Colonic mucosa (tissue), 4 donors: ENCODE measurements around the gene AUTS2. TPM values are rescaled to one million over a fixed set of nuclear protein-coding genes. Genes with fewer than 3 reads are reported as not detected.
A peak's percentile ranks its signal among the peaks of the same experiment; 100 is the strongest.
"Not testable (repeated sequence)": the region's sequence is repeated elsewhere in the genome, so short reads cannot be mapped to it uniquely, and the experiment has no call there.

ENCODE experiments used
- DNase-seq: peaks from one replicate; pipeline ENCODE4 v3.0.0-alpha.2; 2020
- H3K27ac ChIP-seq: fragments of 200-600 bp; one replicate; pipeline ENCODE4 v1.8.0; 2021
- H3K27me3 ChIP-seq: fragments of 200-600 bp; one replicate; pipeline ENCODE4 v1.8.0; 2021
- H3K36me3 ChIP-seq: fragments of 200-600 bp; one replicate; pipeline ENCODE4 v1.8.0; 2021
- H3K4me1 ChIP-seq: fragments of 200-600 bp; one replicate; pipeline ENCODE4 v1.8.0; 2021; ENCODE audit warnings: mild to moderate bottlenecking
- H3K4me3 ChIP-seq: fragments of 200-600 bp; one replicate; pipeline ENCODE4 v1.8.0; 2021
- H3K9ac ChIP-seq, 2 donors: one replicate each; pipeline ENCODE4 v1.7.0; 2013; ENCODE audit warnings: control low read depth in 2 of 2, low read depth in 2 of 2, low read length in 2 of 2
- H3K9me3 ChIP-seq: fragments of 200-600 bp; one replicate; pipeline ENCODE4 v1.8.0; 2021
- CTCF ChIP-seq: fragments of 200-600 bp; IDR thresholded peaks from one replicate; pipeline ENCODE4 v1.8.0; 2022; ENCODE audit warnings: antibody characterized with exemption, mild to moderate bottlenecking
- intact Hi-C: fragments of 100-400 bp; cut with DNase I; formaldehyde crosslinking; loops from one replicate; pipeline ENCODE4 v1.14.1; 2022
- total RNA-seq, 2 donors: library from RNA; stranded (reverse); fragmentation: NEBNext Ultra II Directional in 1 of 2; extraction: Animal tissue kit (Norgen Biotek cat#: 25700) in 1 of 2; gene quantifications; one replicate each; pipeline ENCODE4 v1.2.1, GENCODE V29; 2021
- donor health status: healthy.
- donor health status: DM: no; HTN: no; CAD: no.
- donor health status: DM: no; HTN: no; CAD: no.

The AUTS2 gene
- total RNA-seq, 2 donors from 2014 or later = 39.8 to 42.3 TPM

GRCh38 chr7:70590126-70590854 lies 992.0 kb downstream of the AUTS2 start:
- H3K9ac ChIP-seq = no peak overlapping the region
- H3K36me3 ChIP-seq = no peaks in the 10 kb centered on the region
- H3K4me3 ChIP-seq = no peak overlapping the region
- no peaks in the 10 kb centered on the region for H3K27me3 ChIP-seq
- peak overlapping the region; percentile 61 for H3K27ac ChIP-seq
- DNase-seq = peak; percentile 53
- no peaks in the 10 kb centered on the region for H3K9me3 ChIP-seq
- H3K4me1 ChIP-seq = peaks cover 3% of the 10 kb centered on the region
- TF ChIP-seq CTCF = no peak
- intact Hi-C loops = loop anchor here (10.0 kb wide), 1 partner anchor 105 kb away; no protein-coding TSS in a partner anchor

- no peak for TF ChIP-seq CTCF
These were observed 993.4 kb downstream of the AUTS2 start for GRCh38 chr7:70591643-70592042.

GRCh38 chr7:70592171-70592570 lies 993.9 kb downstream of the AUTS2 start:
- intact Hi-C loops = loop anchor here (10.0 kb wide), 1 partner anchor 103 kb away; no protein-coding TSS in a partner anchor
- no peak for TF ChIP-seq CTCF
- H3K36me3 ChIP-seq = no peaks in the 10 kb centered on the region

More at GRCh38 chr7:70591643-70592042, 993.4 kb downstream of the AUTS2 start:
- intact Hi-C loops = loop anchor here (10.0 kb wide), 1 partner anchor 103 kb away; no protein-coding TSS in a partner anchor
- Histone ChIP-seq H3K9me3 (no peaks in the 10 kb centered on the region), H3K27me3 (no peaks in the 10 kb centered on the region), H3K36me3 (no peaks in the 10 kb centered on the region), H3K4me3 (no peak overlapping the region), H3K4me1 (peaks cover 3% of the 10 kb centered on the region), H3K27ac (no peak overlapping the region), H3K9ac (no peak overlapping the region)
- no peak for DNase-seq

GRCh38 chr7:70594170-70594569 lies 995.9 kb downstream of the AUTS2 start:
- no peaks in the 10 kb centered on the region for H3K4me1 ChIP-seq
- no peak overlapping the region for H3K27ac ChIP-seq
- no peaks in the 10 kb centered on the region for H3K27me3 ChIP-seq
- intact Hi-C loops = loop anchor here (10.0 kb wide), 1 partner anchor 101 kb away; no protein-coding TSS in a partner anchor
- H3K4me3 ChIP-seq = no peak overlapping the region
- no peak overlapping the region for H3K9ac ChIP-seq
- no peak for DNase-seq
- no peak for TF ChIP-seq CTCF
- H3K9me3 ChIP-seq = no peaks in the 10 kb centered on the region
- H3K36me3 ChIP-seq = no peaks in the 10 kb centered on the region

More at GRCh38 chr7:70592171-70592570, 993.9 kb downstream of the AUTS2 start:
- no peak for DNase-seq
- Histone ChIP-seq H3K4me1 (peaks cover 3% of the 10 kb centered on the region), H3K27me3 (no peaks in the 10 kb centered on the region), H3K4me3 (no peak overlapping the region), H3K9ac (no peak overlapping the region), H3K9me3 (no peaks in the 10 kb centered on the region), H3K27ac (no peak overlapping the region)

GRCh38 chr7:70594885-70595284 lies 996.6 kb downstream of the AUTS2 start:
- intact Hi-C loops = loop anchor here (10.0 kb wide), 1 partner anchor 100 kb away; no protein-coding TSS in a partner anchor
- H3K4me3 ChIP-seq, H3K27ac ChIP-seq, H3K4me1 ChIP-seq, H3K9ac ChIP-seq, H3K27me3 ChIP-seq, H3K9me3 ChIP-seq, H3K36me3 ChIP-seq, DNase-seq: not testable (repeated sequence)

GRCh38 chr7:70595370-70595754 lies 997.1 kb downstream of the AUTS2 start:
- no peak for TF ChIP-seq CTCF
- Histone ChIP-seq H3K27me3 (no peaks in the 10 kb centered on the region), H3K4me3 (peak overlapping the region; percentile 49), H3K4me1 (no peaks in the 10 kb centered on the region), H3K27ac (no peak overlapping the region), H3K36me3 (no peaks in the 10 kb centered on the region), H3K9ac (peak overlapping the region in 1 of 2 donors; percentile 28), H3K9me3 (no peaks in the 10 kb centered on the region)
- intact Hi-C loops = loop anchor here (10.0 kb wide), 1 partner anchor 99 kb away; no protein-coding TSS in a partner anchor
- DNase-seq = peak; percentile 49
